GM19468 (cell line): ENCODE measurements around the gene KAT8.

Source experiments
- ATAC-seq: cut with Tn5 transposase; IDR thresholded peaks from one replicate; pipeline ENCODE4 v1.9.1; 2021; ENCODE audit warnings: mild to moderate bottlenecking, moderate library complexity, moderate number of reproducible peaks; ENCODE audit not compliant: unreplicated experiment; ENCODE audit errors: extremely low read depth

KAT8 gene

GRCh38 chr16:31117384-31118222 is at the start of gene KAT8:
Gene KAT8, plus strand, starts transcription at chr16:31117664. Its CDS starts 18 bp downstream, at chr16:31117682.
- ATAC-seq, result peak; percentile 58

- ATAC-seq, result no peak
These were observed 45.6 kb upstream of the KAT8 start for GRCh38 chr16:31071861-31072260.

DNA sequence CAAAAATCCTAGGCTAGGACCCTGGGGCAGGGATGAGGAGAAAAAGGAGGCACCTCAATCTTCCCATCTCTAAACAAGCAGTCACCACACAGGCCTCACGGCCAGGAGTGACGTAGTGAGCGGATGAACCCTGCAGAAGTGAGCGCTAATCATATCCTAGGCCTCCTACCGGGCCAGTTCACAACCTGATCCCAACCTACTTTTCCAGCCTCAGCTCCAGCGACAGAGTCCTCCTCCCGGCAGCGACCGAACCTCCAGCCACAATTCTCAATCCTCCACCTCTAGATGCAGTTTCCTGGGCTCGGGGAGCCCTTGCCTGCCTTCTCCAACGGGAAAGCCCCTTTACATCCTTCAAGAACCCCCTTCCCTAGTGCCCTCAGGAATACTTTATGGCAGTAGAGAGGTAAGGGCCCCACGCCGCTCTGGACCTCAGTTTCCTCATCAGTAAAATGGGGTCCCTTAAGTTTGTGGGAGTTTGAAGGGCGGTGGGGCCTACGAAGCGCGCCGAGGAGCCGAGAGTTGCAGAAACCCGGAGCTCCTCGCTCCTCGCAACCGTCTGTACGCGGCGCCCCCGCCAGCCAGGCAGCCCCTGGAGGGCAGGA is 44.8 kb upstream of the KAT8 start:
- ATAC-seq, result no peak

GRCh38 chr16:31073142-31073969 is 44.1 kb upstream of the KAT8 start:
- ATAC-seq, result peak; percentile 23

GRCh38 chr16:31073970-31074813 is 43.3 kb upstream of the KAT8 start, which contains the start of the genes ZNF646 and ZNF668:
Gene ZNF646, plus strand, starts transcription at chr16:31074422. Its CDS starts 1,903 bp downstream, at chr16:31076325.
Gene ZNF668, minus strand, starts transcription at chr16:31074240. Its CDS starts 9,781 bp downstream, at chr16:31064459.
- peak; percentile 28 for ATAC-seq

- ATAC-seq, result no peak
These were observed 42.7 kb upstream of the KAT8 start for GRCh38 chr16:31074814-31075183.

- no peak for ATAC-seq
These were observed 41.1 kb upstream of the KAT8 start for GRCh38 chr16:31076319-31076718.

DNA sequence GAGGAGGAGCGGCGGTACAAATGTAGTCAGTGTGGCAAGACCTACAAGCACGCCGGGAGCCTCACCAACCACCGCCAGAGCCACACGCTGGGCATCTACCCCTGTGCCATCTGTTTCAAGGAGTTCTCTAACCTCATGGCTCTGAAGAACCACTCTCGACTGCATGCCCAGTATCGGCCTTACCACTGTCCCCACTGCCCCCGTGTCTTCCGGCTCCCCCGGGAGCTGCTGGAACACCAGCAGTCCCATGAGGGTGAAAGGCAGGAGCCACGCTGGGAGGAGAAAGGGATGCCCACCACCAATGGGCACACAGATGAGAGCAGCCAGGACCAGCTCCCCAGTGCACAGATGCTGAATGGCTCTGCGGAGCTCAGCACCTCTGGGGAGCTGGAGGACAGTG is 40.4 kb upstream of the KAT8 start:
- ATAC-seq, result no peak

GRCh38 chr16:31077592-31078396 is 39.7 kb upstream of the KAT8 start:
- ATAC-seq, result no peak

GRCh38 chr16:31078597-31079341 is 38.7 kb upstream of the KAT8 start:
- no peak for ATAC-seq

GRCh38 chr16:31079342-31079944 is 38.0 kb upstream of the KAT8 start:
- ATAC-seq, result no peak

- no peak for ATAC-seq
These were observed 37.3 kb upstream of the KAT8 start for GRCh38 chr16:31080035-31080629.

DNA sequence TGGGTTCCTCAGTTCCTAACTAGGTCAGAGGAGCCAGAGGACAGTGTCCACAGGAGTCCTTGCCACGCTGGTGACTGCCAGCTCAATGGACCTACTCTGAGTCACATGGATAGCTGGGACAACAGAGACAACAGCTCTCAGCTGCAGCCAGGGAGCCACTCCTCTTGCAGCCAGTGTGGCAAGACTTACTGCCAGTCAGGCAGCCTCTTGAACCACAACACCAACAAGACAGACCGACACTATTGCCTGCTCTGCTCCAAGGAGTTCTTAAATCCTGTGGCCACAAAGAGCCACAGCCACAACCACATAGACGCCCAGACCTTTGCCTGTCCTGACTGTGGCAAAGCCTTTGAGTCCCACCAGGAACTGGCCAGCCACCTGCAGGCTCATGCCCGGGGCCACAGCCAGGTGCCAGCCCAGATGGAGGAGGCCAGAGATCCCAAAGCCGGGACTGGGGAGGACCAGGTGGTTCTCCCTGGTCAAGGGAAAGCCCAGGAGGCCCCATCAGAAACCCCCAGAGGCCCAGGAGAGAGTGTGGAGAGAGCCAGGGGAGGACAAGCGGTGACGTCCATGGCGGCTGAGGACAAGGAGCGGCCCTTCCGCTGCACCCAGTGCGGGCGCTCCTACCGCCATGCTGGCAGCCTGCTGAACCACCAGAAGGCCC is 36.6 kb upstream of the KAT8 start:
- no peak for ATAC-seq

- ATAC-seq, result no peak
These were observed 35.8 kb upstream of the KAT8 start for GRCh38 chr16:31081428-31082351.

GRCh38 chr16:31082368-31083045 is 35.0 kb upstream of the KAT8 start:
- no peak for ATAC-seq
